Nephron progenitor cell (in vitro differentiated cells): ENCODE data around the gene PTPRA.

Experiments used
- DNase-seq: peaks from one replicate; pipeline ENCODE4 v3.0.0; 2021
- H3K27ac Mint-ChIP-seq: 2 replicates; pipeline ENCODE4 v1.8.0; 2021; ENCODE audit warnings: mild to moderate bottlenecking, moderate library complexity, mixed read lengths
- H3K27me3 Mint-ChIP-seq: 2 replicates; pipeline ENCODE4 v1.8.0; 2021; ENCODE audit warnings: mild to moderate bottlenecking, low read depth, mixed read lengths; ENCODE audit not compliant: poor library complexity
- H3K36me3 Mint-ChIP-seq: 2 replicates; pipeline ENCODE4 v1.8.0; 2021; ENCODE audit warnings: low read depth, mixed read lengths
- H3K4me1 Mint-ChIP-seq: 2 replicates; pipeline ENCODE4 v1.8.0; 2021; ENCODE audit warnings: mixed read lengths
- H3K4me3 Mint-ChIP-seq: 2 replicates; pipeline ENCODE4 v1.8.0; 2021; ENCODE audit warnings: mild to moderate bottlenecking, moderate library complexity, mixed read lengths
- H3K9me3 Mint-ChIP-seq: 2 replicates; pipeline ENCODE4 v1.8.0; 2021; ENCODE audit warnings: mild to moderate bottlenecking, moderate library complexity, mixed read lengths
- TF ChIP-seq, protein P1 (sequence below): fragments of 200-600 bp; sonication (generic); IDR thresholded peaks from 2 replicates; pipeline ENCODE4 v1.5.0; 2021; ENCODE audit warnings: antibody characterized with exemption

The PTPRA gene

GRCh38 chr20:3077618-3078134 is 204.4 kb downstream of the PTPRA start:
- Mint-ChIP-seq H3K9me3 (peaks cover 11% of the 10 kb centered on the region), H3K27me3 (peaks cover 97% of the 10 kb centered on the region), H3K4me1 (peaks cover 6% of the 10 kb centered on the region), H3K36me3 (no peaks in the 10 kb centered on the region), H3K4me3 (no peak overlapping the region), H3K27ac (no peak overlapping the region)
- TF ChIP-seq, protein P1, sequence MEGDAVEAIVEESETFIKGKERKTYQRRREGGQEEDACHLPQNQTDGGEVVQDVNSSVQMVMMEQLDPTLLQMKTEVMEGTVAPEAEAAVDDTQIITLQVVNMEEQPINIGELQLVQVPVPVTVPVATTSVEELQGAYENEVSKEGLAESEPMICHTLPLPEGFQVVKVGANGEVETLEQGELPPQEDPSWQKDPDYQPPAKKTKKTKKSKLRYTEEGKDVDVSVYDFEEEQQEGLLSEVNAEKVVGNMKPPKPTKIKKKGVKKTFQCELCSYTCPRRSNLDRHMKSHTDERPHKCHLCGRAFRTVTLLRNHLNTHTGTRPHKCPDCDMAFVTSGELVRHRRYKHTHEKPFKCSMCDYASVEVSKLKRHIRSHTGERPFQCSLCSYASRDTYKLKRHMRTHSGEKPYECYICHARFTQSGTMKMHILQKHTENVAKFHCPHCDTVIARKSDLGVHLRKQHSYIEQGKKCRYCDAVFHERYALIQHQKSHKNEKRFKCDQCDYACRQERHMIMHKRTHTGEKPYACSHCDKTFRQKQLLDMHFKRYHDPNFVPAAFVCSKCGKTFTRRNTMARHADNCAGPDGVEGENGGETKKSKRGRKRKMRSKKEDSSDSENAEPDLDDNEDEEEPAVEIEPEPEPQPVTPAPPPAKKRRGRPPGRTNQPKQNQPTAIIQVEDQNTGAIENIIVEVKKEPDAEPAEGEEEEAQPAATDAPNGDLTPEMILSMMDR: no peak
- no peak for DNase-seq

DNA sequence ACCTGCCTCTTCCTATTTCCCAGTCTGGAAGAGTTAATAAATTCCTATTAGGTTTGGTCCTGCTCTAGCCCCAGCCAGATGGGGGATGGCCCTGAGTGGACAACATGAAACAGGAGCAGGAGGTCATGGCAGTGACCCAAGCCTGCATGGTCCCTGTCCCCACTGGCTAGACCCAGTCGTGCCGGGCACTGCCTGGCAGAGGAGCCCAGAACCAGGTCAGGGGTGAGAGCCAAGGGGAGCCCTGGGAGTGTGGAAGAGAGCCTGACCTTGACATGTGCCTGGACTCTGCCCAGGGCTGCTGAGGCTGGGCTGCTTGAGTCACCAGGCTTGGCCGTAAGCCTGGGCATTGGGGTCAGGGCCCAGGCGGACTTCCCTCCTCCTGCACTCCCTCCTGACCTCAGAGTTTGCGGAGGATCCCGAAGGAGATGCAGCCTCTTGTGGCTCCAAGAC is 207.7 kb downstream of the PTPRA start:
- TF ChIP-seq, protein P1: no peak
- Mint-ChIP-seq H3K36me3 (no peaks in the 10 kb centered on the region), H3K27me3 (peaks cover 92% of the 10 kb centered on the region), H3K4me1 (no peaks in the 10 kb centered on the region), H3K4me3 (no peak overlapping the region), H3K9me3 (peaks cover 11% of the 10 kb centered on the region), H3K27ac (no peak overlapping the region)
- DNase-seq: no peak

DNA sequence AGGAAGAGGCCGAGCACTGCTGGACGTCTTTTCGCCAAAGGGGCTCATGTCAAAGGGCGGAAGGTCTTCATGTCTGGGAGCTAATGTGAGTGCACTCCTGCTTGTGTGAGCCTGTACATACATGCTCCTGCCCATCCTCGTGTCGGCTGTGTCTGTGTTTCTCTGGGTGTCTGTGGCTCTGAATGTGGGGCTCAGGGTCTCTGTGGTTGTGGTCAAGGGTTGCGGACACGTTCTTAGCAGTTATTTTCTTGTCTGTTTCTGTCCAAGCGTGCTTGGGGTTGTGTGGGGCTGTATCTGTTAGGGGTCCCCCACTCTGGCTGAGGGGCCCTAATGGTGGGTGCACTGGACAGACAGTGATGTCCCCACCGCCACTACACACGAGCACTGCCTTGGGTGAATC is 208.4 kb downstream of the PTPRA start:
- H3K27me3 Mint-ChIP-seq: peaks cover 89% of the 10 kb centered on the region
- no peak for DNase-seq
- H3K36me3 Mint-ChIP-seq: no peaks in the 10 kb centered on the region
- no peaks in the 10 kb centered on the region for H3K4me1 Mint-ChIP-seq
- H3K4me3 Mint-ChIP-seq: peak overlapping the region; percentile 65
- H3K9me3 Mint-ChIP-seq: peaks cover 11% of the 10 kb centered on the region
- TF ChIP-seq, protein P1: no peak
- no peak overlapping the region for H3K27ac Mint-ChIP-seq

- Mint-ChIP-seq H3K4me1 (no peaks in the 10 kb centered on the region), H3K4me3 (peak overlapping the region; percentile 65), H3K27me3 (peaks cover 81% of the 10 kb centered on the region), H3K36me3 (no peaks in the 10 kb centered on the region), H3K9me3 (peaks cover 11% of the 10 kb centered on the region), H3K27ac (no peak overlapping the region)
- DNase-seq: peak; percentile 56
- TF ChIP-seq, protein P1: no peak
Observed at GRCh38 chr20:3082306-3082951, 209.1 kb downstream of the PTPRA start.

DNA sequence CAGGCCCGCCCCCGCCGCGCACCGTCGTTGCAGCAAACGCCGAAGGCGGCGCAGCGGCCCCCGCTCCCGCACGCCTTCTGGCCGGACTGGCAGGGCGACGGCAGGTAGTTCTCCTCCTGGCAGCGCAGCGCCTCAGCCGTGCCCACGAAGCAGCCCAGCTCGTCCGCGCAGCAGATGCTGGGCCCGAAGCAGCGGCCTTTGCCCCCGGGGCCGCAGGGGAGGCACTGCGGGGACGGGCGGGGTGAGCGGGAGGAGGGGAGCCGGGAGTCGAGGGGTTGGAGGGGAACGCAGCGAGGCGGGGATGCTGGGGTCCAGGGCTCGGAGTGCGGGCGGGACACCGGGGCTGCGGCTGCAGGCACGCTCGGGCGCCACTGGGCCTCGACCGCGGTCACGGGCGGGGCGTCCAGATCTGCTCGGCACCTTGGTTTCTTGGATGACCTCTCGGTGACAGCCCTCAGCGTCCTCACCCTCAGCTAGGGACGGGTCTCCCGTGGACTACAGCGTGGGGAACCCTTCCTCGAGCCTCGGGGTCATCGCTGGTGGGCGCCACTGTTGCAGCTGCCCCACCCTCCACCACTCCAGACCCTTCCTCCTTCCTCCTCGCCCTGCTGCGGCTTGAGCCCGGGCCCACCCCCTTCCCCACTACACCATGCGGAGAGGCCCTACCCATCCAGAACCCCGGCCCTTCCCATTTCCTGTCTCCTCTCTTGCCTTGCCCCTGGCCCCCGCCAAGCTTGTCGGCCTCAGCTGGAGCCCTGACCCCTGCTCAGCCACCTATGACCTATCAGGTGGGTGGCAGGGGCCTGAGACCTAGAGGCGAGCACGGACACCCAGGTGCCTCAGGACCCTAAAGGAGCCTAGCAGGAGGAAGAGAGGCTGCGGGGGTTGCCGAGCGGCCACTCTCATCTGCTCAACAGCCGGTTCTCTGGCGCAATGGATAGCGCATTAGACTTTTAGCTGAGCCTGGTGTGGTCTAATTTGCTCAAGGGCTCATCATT is 210.0 kb downstream of the PTPRA start:
- Mint-ChIP-seq H3K4me1 (no peaks in the 10 kb centered on the region), H3K36me3 (no peaks in the 10 kb centered on the region), H3K27me3 (peaks cover 77% of the 10 kb centered on the region), H3K9me3 (peaks cover 7% of the 10 kb centered on the region), H3K27ac (no peak overlapping the region), H3K4me3 (peak overlapping the region; percentile 71)
- peak; percentile 55 for DNase-seq
- TF ChIP-seq, protein P1: no peak
